Caki2 (cell line): ENCODE data around the gene ARHGEF28. TPM values are rescaled to one million over a fixed set of nuclear protein-coding genes. Genes with fewer than 3 reads are reported as not detected.

Experiments used
- DNase-seq: peaks from one replicate; pipeline ENCODE4 v3.0.0-alpha.2; 2015; ENCODE audit warnings: low read depth
- in situ Hi-C: cut with HindIII; loops from 2 replicates; pipeline ENCODE4 v1.10.0; 2016; ENCODE audit warnings: low sequenced_read_pairs, low pct_unique_long_range_greater_than_20kb, mixed read lengths
- total RNA-seq: library from RNA; depleted of rRNA; stranded (reverse); fragments of >200 nt; shearing (Covaris generic); gene quantifications from 2 replicates; pipeline ENCODE4 v1.2.3, GENCODE V29; 2014; ENCODE audit warnings: low replicate concordance

The ARHGEF28 gene
- total RNA-seq, 1 experiment from 2014 or later = 11.2 TPM

GRCh38 chr5:73821003-73821402, 195.0 kb downstream of the ARHGEF28 start:
- peak; percentile 22 for DNase-seq
- in situ Hi-C loops = no loop called here

GRCh38 chr5:73822278-73822988, 196.4 kb downstream of the ARHGEF28 start:
- in situ Hi-C loops = no loop called here
- no peak for DNase-seq

GRCh38 chr5:73822989-73823339, 197.0 kb downstream of the ARHGEF28 start:
- in situ Hi-C loops = no loop called here
- peak; percentile 64 for DNase-seq

- in situ Hi-C loops = no loop called here
- peak; percentile 75 for DNase-seq
Observed at GRCh38 chr5:73823508-73823925, 197.5 kb downstream of the ARHGEF28 start.

GRCh38 chr5:73825199-73825598, 199.2 kb downstream of the ARHGEF28 start:
- in situ Hi-C loops = no loop called here

GRCh38 chr5:73825736-73826135, 199.7 kb downstream of the ARHGEF28 start:
- DNase-seq = peak; percentile 14
- in situ Hi-C loops = no loop called here

More at GRCh38 chr5:73825199-73825598, 199.2 kb downstream of the ARHGEF28 start:
- DNase-seq = no peak

GRCh38 chr5:73826301-73827105, 200.5 kb downstream of the ARHGEF28 start:
- peak; percentile 86 for DNase-seq
- in situ Hi-C loops = no loop called here

GRCh38 chr5:73827106-73827450, 201.1 kb downstream of the ARHGEF28 start:
- in situ Hi-C loops = no loop called here
- no peak for DNase-seq

- in situ Hi-C loops = no loop called here
- no peak for DNase-seq
Observed at GRCh38 chr5:73828465-73828864, 202.5 kb downstream of the ARHGEF28 start.

GRCh38 chr5:73830646-73831045, 204.7 kb downstream of the ARHGEF28 start:
- in situ Hi-C loops = no loop called here
- DNase-seq = no peak

- no peak for DNase-seq
- in situ Hi-C loops = no loop called here
Observed at GRCh38 chr5:73831066-73831465, 205.1 kb downstream of the ARHGEF28 start.

GRCh38 chr5:73834693-73835092, 208.7 kb downstream of the ARHGEF28 start:
- no peak for DNase-seq
- in situ Hi-C loops = no loop called here

GRCh38 chr5:73835726-73836125, 209.7 kb downstream of the ARHGEF28 start:
- in situ Hi-C loops = no loop called here
- no peak for DNase-seq

- in situ Hi-C loops = no loop called here
- DNase-seq = no peak
Observed at GRCh38 chr5:73836607-73837006, 210.6 kb downstream of the ARHGEF28 start.

GRCh38 chr5:73838901-73839300, 212.9 kb downstream of the ARHGEF28 start:
- no peak for DNase-seq
- in situ Hi-C loops = no loop called here

GRCh38 chr5:73841641-73842040, 215.6 kb downstream of the ARHGEF28 start:
- DNase-seq = no peak
- in situ Hi-C loops = no loop called here

GRCh38 chr5:73844165-73844564, 218.2 kb downstream of the ARHGEF28 start:
- in situ Hi-C loops = no loop called here
- DNase-seq = no peak

- DNase-seq = no peak
- in situ Hi-C loops = no loop called here
Observed at GRCh38 chr5:73851471-73852181, 225.6 kb downstream of the ARHGEF28 start.

- in situ Hi-C loops = no loop called here
Observed at GRCh38 chr5:73853091-73853490, 227.1 kb downstream of the ARHGEF28 start.

More at GRCh38 chr5:73853091-73853490, 227.1 kb downstream of the ARHGEF28 start:
- DNase-seq = peak; percentile 64
